ENCODE measurements around the gene FXYD6. TPM values are rescaled to one million over a fixed set of nuclear protein-coding genes. Genes with fewer than 3 reads are reported as not detected.

Gene FXYD6
- total and polyA plus RNA-seq, 2 of the 8 experiments (the other 6 are each of a cell fraction or from before 2014, with no cell fraction given): 44.6 to 117 TPM

DNA sequence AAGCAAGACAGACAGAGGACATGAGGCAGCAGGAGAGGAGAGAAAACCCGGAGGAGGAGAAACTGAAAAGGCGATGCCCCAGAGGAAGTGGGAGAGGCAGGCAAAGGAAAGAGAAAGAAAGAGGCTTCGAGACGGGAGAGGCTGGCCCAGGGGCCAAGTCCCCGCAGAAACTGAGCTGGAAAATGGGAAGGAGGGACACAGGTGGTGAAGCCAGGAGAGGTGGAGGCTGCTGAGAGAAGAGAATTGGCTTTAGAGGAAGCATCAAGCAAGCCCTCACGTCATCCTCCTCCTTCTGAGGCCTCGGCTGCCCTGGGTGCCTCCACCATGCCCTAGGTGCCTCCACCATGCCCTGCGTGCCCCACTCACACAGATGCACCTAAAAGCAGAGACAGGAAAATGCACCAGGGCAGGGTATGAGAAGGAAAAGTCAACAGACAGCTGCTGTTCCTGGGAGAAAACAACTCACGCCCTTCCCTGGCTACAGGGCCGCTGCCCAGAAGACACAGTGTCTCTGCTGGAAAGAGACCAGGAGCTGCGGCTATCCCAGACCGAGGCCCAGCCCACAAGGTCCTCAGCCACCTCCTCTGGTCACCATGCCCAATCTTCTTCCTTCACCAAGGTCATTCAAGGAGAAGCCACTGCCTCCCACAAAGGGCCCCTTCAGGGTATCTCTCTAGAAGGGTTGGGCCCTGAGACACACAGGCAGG is 14.3 kb downstream of the FXYD6 start:
- peaks cover 6 to 17% (median 13%) of the 10 kb centered on the region in 4 experiments for H3K4me1 ChIP-seq (replicated peaks in 1 of 4; ENCODE audit: control insufficient read depth in 3 of 4, insufficient read depth in 4 of 4, low read length in 3 of 4)
- no peak overlapping the region for H2AFZ ChIP-seq (ENCODE audit: low read length)
- ChIA-PET POLR2A (ENCODE audit: partially characterized antibody) (interaction anchor here (0.7 to 2.7 kb wide), 2 partner anchors 10 to 14 kb away, joined by 3 to 12 read pairs; partner anchors contain the start of gene FXYD6), CTCF (ENCODE audit: partially characterized antibody) (interaction anchor here (0.7 to 5.8 kb wide), 10 partner anchors 11 to 84 kb away, joined by 3 to 28 read pairs (median 6); no protein-coding TSS in a partner anchor)
- H3K18ac ChIP-seq (ENCODE audit: extremely low read depth, low read length): no peak overlapping the region
- no peak overlapping the region for H2BK20ac ChIP-seq (ENCODE audit: low read length)
- H3K9ac ChIP-seq (replicated peaks in 1 of 4; ENCODE audit: extremely low read depth in 1 of 4, low read depth in 3 of 4, low read length in 3 of 4): no peak overlapping the region
- no peak overlapping the region for H3K56ac ChIP-seq (replicated peaks; ENCODE audit: insufficient read length, low read depth, low read length)
- H3K23me2 ChIP-seq (ENCODE audit: low read depth, low read length): no peaks in the 10 kb centered on the region
- H3K79me1 ChIP-seq (ENCODE audit: low read depth, low read length): peaks cover 1% of the 10 kb centered on the region; the same call in 1 of the 2 replicates
- 87% methylated on average over 10 of the region's 12 CpGs; no CpG with 5 or more reads in 1 of the 2 experiments for WGBS, 2 experiments (ENCODE audit: extremely low coverage in 1 of 2, insufficient coverage in 1 of 2, insufficient read length in 1 of 2, insufficient replicate concordance in 2 of 2, low coverage in 1 of 2, low lambda C conversion rate in 2 of 2, missing lambda C conversion rate in 1 of 2)
- no peak overlapping the region for H3K4ac ChIP-seq (replicated peaks; ENCODE audit: insufficient read length, low read depth, low read length)
- H4K8ac ChIP-seq (ENCODE audit: extremely low read depth, insufficient read depth, low read length): no peak overlapping the region
- peaks cover 9 to 11% of the 10 kb centered on the region in 2 experiments for H4K20me1 ChIP-seq (replicated peaks in 1 of 2; ENCODE audit: control insufficient read depth in 1 of 2, insufficient read depth in 2 of 2, low read length in 2 of 2)
- H3K27ac ChIP-seq (ENCODE audit: low read depth, low read length): no peak overlapping the region
- H4K5ac ChIP-seq (ENCODE audit: insufficient read length, low read depth, low read length): no peak overlapping the region
- H2BK12ac ChIP-seq (ENCODE audit: low read depth, low read length): no peak overlapping the region
- H2BK15ac ChIP-seq (ENCODE audit: low read length): no peak overlapping the region
- H3K27me3 ChIP-seq (replicated peaks in 1 of 4; ENCODE audit: control insufficient read depth in 3 of 4, extremely low read depth in 1 of 4, insufficient read depth in 3 of 4, low read length in 3 of 4): no peaks in the 10 kb centered on the region
- H4K91ac ChIP-seq (replicated peaks; ENCODE audit: insufficient read length, low read length): peak overlapping the region; percentile 5
- H3K36me3 ChIP-seq (ENCODE audit: control insufficient read depth in 2 of 4, insufficient read depth in 4 of 4, low read length in 3 of 4): no peaks in the 10 kb centered on the region
- TF ChIP-seq RFX5 (IDR thresholded peaks at IDR 0.05; ENCODE audit: borderline replicate concordance, low read depth, low read length): no peak
- TF ChIP-seq KDM5A (IDR thresholded peaks at IDR 0.05; ENCODE audit: low read length): no peak
- no peak for TF ChIP-seq CBX5 (IDR thresholded peaks at IDR 0.05; ENCODE audit: low read depth, low read length)
- no peak for TF ChIP-seq EGR1 (IDR thresholded peaks at IDR 0.05; ENCODE audit: borderline replicate concordance, low read depth, low read length)
- TF ChIP-seq SAP30 (IDR thresholded peaks at IDR 0.05; ENCODE audit: insufficient read depth, insufficient replicate concordance, low read length): no peak
- no peak overlapping the region for H2BK120ac ChIP-seq (replicated peaks; ENCODE audit: low read depth, low read length)
- peaks cover 0 to 33% of the 10 kb centered on the region in 2 experiments; a peak in 2 of 4 replicates for H3K79me2 ChIP-seq (ENCODE audit: control insufficient read depth in 1 of 2, insufficient read depth in 2 of 2, low read length in 2 of 2)
- H3K9me3 ChIP-seq (ENCODE audit: insufficient read depth in 2 of 2, low read depth in 1 of 2, low read length in 1 of 2): no peaks in the 10 kb centered on the region
- no peak overlapping the region for H3K4me3 ChIP-seq (ENCODE audit: extremely low read depth in 1 of 4, insufficient read depth in 2 of 4, low read depth in 3 of 4, low read length in 4 of 4)
- no peak overlapping the region for H3K23ac ChIP-seq (ENCODE audit: insufficient read length)
- no peak overlapping the region for H3K14ac ChIP-seq (ENCODE audit: insufficient read length)
- H3K4me2 ChIP-seq (ENCODE audit: insufficient read depth in 1 of 2, low read depth in 2 of 2, low read length in 2 of 2): peak overlapping the region in 1 of 2 experiments; percentile 7; a peak in 2 of 4 replicates
- no peak for DNase-seq (ENCODE audit: low read depth in 1 of 2, low spot score in 2 of 2)
- no peak overlapping the region; the same call in 1 of the 2 replicates for H2BK5ac ChIP-seq (ENCODE audit: low read depth, low read length)
- no peak overlapping the region for H2AK5ac ChIP-seq (ENCODE audit: low read depth, low read length)
- no peak for FAIRE-seq
